PC-3 (cell line): Measurements from ENCODE around the gene SLC10A7. TPM values are rescaled to one million over a fixed set of nuclear protein-coding genes. Genes with fewer than 3 reads are reported as not detected.

Source experiments
- ATAC-seq: fragments of 200-7000 bp; cut with Tn5 transposase; 2 replicates; pipeline ENCODE4 v1.9.1; 2020; ENCODE audit warnings: mild to moderate bottlenecking, moderate library complexity
- BruUV-seq: library from RNA; stranded (reverse); fragments of 400-500 nt; replicated peaks from 2 replicates; lab custom pipeline; 2021; lab: Mats Ljungman, UMichigan
- CTCF ChIA-PET: fragments of 300-600 bp; sonication (Branson Sonifier 250); formaldehyde crosslinking; loops from one replicate; lab custom pipeline; 2022; ENCODE audit warnings: antibody characterized with exemption; lab: Charles Lee
- POLR2A ChIA-PET: fragments of 300-600 bp; sonication (Branson Sonifier 250); formaldehyde crosslinking; loops from one replicate; lab custom pipeline; 2022; ENCODE audit warnings: antibody characterized with exemption; ENCODE audit not compliant: unreplicated experiment; lab: Charles Lee
- DNase-seq: peaks from one replicate; pipeline ENCODE4 v3.0.0-alpha.2; 2015
- H2AFZ ChIP-seq: fragments of 300-600 bp; sonication (generic); 2 replicates; pipeline ENCODE4 v1.6.0; 2016; ENCODE audit warnings: antibody characterized with exemption, low read length
- H3F3A ChIP-seq: fragments of 300-600 bp; sonication (generic); one replicate; pipeline ENCODE4 v1.6.0; 2017; ENCODE audit warnings: antibody characterized with exemption, low read length, control low read depth, mild to moderate bottlenecking; ENCODE audit not compliant: unreplicated experiment
- H3K27ac ChIP-seq: fragments of 300-600 bp; sonication (generic); 2 replicates; pipeline ENCODE4 v1.5.1; 2016; ENCODE audit warnings: mild to moderate bottlenecking, low read length
- H3K27me3 ChIP-seq: fragments of 300-600 bp; sonication (generic); 2 replicates; pipeline ENCODE4 v1.6.1; 2016; ENCODE audit warnings: low read length, mixed read lengths
- H3K36me3 ChIP-seq: fragments of 300-600 bp; sonication (generic); 2 replicates; pipeline ENCODE4 v1.6.1; 2016; ENCODE audit warnings: low read depth, mixed run types, low read length, mixed read lengths
- H3K4me1 ChIP-seq: fragments of 300-600 bp; sonication (generic); 2 replicates; pipeline ENCODE4 v1.5.1; 2016; ENCODE audit warnings: low read length; ENCODE audit not compliant: insufficient read depth
- H3K4me2 ChIP-seq: fragments of 300-600 bp; sonication (generic); 2 replicates; pipeline ENCODE4 v1.6.0; 2016; ENCODE audit warnings: low read length
- H3K4me3 ChIP-seq: fragments of 300-600 bp; sonication (generic); 2 replicates; pipeline ENCODE4 v1.5.1; 2016; ENCODE audit warnings: mild to moderate bottlenecking, low read length, mixed read lengths
- H3K79me2 ChIP-seq: fragments of 300-600 bp; sonication (generic); 2 replicates; pipeline ENCODE4 v1.6.1; 2017; ENCODE audit warnings: low read length, mixed read lengths
- H3K9ac ChIP-seq: fragments of 300-600 bp; sonication (generic); 2 replicates; pipeline ENCODE4 v1.6.0; 2016; ENCODE audit warnings: mild to moderate bottlenecking, low read length
- H3K9me2 ChIP-seq: fragments of 300-600 bp; sonication (generic); replicated peaks from 2 replicates; pipeline ENCODE4 v1.6.1; 2016; ENCODE audit warnings: mixed run types, low read length, mixed read lengths
- H3K9me3 ChIP-seq: fragments of 300-600 bp; sonication (generic); 2 replicates; pipeline ENCODE4 v1.6.1; 2016; ENCODE audit warnings: low read length, mixed read lengths
- H4K20me1 ChIP-seq: fragments of 300-600 bp; sonication (generic); 2 replicates; pipeline ENCODE4 v1.6.1; 2016; ENCODE audit warnings: low read length, mixed read lengths
- CTCF ChIP-seq: fragments of 300-600 bp; sonication (generic); conservative IDR thresholded peaks from 2 replicates; pipeline ENCODE4 v1.5.1; 2017; ENCODE audit warnings: antibody characterized with exemption, low read depth, mild to moderate bottlenecking, low read length
- EZH2 ChIP-seq: fragments of 300-600 bp; sonication (generic); IDR thresholded peaks from one replicate; pipeline ENCODE4 v1.6.1; 2017; ENCODE audit warnings: antibody characterized with exemption, mild to moderate bottlenecking, low read length; ENCODE audit not compliant: unreplicated experiment
- EZH2phosphoT487 ChIP-seq: fragments of 300-600 bp; sonication (generic); IDR thresholded peaks from 2 replicates; pipeline ENCODE4 v1.6.1; 2018; ENCODE audit warnings: mild to moderate bottlenecking, antibody characterized with exemption, low read length, borderline replicate concordance
- intact Hi-C: fragments of 100-400 bp; cut with micrococcal nuclease; formaldehyde crosslinking; loops from 2 replicates; pipeline ENCODE4 v1.9.0; 2023
- microRNA-seq: library from miRNA; unstranded; fragments of <30 nt; microRNA quantifications from one replicate; pipeline ENCODE4 v1.1.0, GENCODE V29; 2020; ENCODE audit not compliant: unreplicated experiment
- total RNA-seq: library from RNA; depleted of rRNA; stranded (reverse); fragments of >200 nt; gene quantifications from 2 replicates; pipeline ENCODE4 v1.2.3, GENCODE V29; 2014; rRNA removed

SLC10A7 gene
- total RNA-seq, 1 experiment from 2014 or later: 9.1 TPM

GRCh38 chr4:146211440-146211839, 310.3 kb downstream of the SLC10A7 start:
- ChIA-PET POLR2A (no interaction called here), CTCF (no interaction called here)
- Histone ChIP-seq H3K36me3 (no peaks in the 10 kb centered on the region), H4K20me1 (no peaks in the 10 kb centered on the region), H3K27ac (no peak overlapping the region), H3K9me2 (no peaks in the 10 kb centered on the region), H3K4me3 (no peak overlapping the region), H3K4me1 (peaks cover 3% of the 10 kb centered on the region; the same call in 1 of the 2 replicates), H3K27me3 (peaks cover 6% of the 10 kb centered on the region; the same call in 1 of the 2 replicates), H3K79me2 (no peaks in the 10 kb centered on the region), H3F3A (no peaks in the 10 kb centered on the region), H3K4me2 (no peak overlapping the region), H2AFZ (no peak overlapping the region), H3K9me3 (no peaks in the 10 kb centered on the region), H3K9ac (no peak overlapping the region)
- DNase-seq: no peak
- no peak for ATAC-seq
- intact Hi-C loops: no loop called here
- no peak for TF ChIP-seq EZH2phosphoT487
- no TSS peak for BruUV-seq

GRCh38 chr4:146210890-146211289, 310.9 kb downstream of the SLC10A7 start:
- ChIA-PET CTCF (no interaction called here), POLR2A (no interaction called here)
- intact Hi-C loops: no loop called here
- H3K4me2 ChIP-seq: no peak overlapping the region
- ATAC-seq: no peak
- H3K36me3 ChIP-seq: no peaks in the 10 kb centered on the region
- DNase-seq: no peak
- BruUV-seq: no TSS peak
- H3F3A ChIP-seq: no peaks in the 10 kb centered on the region
- H2AFZ ChIP-seq: no peak overlapping the region
- H3K9ac ChIP-seq: no peak overlapping the region
- H3K27me3 ChIP-seq: peaks cover 6% of the 10 kb centered on the region; the same call in 1 of the 2 replicates
- H3K79me2 ChIP-seq: no peaks in the 10 kb centered on the region
- H3K27ac ChIP-seq: no peak overlapping the region
- H3K4me3 ChIP-seq: no peak overlapping the region
- TF ChIP-seq EZH2phosphoT487 (no peak), EZH2 (no peak), CTCF (no peak)
- peaks cover 3% of the 10 kb centered on the region; the same call in 1 of the 2 replicates for H3K4me1 ChIP-seq
- no peaks in the 10 kb centered on the region for H4K20me1 ChIP-seq
- no peaks in the 10 kb centered on the region for H3K9me2 ChIP-seq
- H3K9me3 ChIP-seq: no peaks in the 10 kb centered on the region

GRCh38 chr4:146207410-146207809, 314.3 kb downstream of the SLC10A7 start:
- ChIA-PET POLR2A (no interaction called here), CTCF (no interaction called here)
- no peak for ATAC-seq
- no TSS peak for BruUV-seq
- no peaks in the 10 kb centered on the region for H3K79me2 ChIP-seq
- no peak for DNase-seq
- no peaks in the 10 kb centered on the region for H3K9me3 ChIP-seq
- intact Hi-C loops: no loop called here
- peaks cover 6% of the 10 kb centered on the region; the same call in 1 of the 2 replicates for H3K27me3 ChIP-seq
- TF ChIP-seq CTCF (no peak), EZH2phosphoT487 (no peak), EZH2 (no peak)
- no peak overlapping the region for H3K4me2 ChIP-seq
- no peaks in the 10 kb centered on the region for H3K9me2 ChIP-seq
- H3K4me3 ChIP-seq: no peak overlapping the region
- no peak overlapping the region for H2AFZ ChIP-seq
- H3K9ac ChIP-seq: no peak overlapping the region
- no peaks in the 10 kb centered on the region for H3K4me1 ChIP-seq
- no peaks in the 10 kb centered on the region for H3K36me3 ChIP-seq
- H3F3A ChIP-seq: no peaks in the 10 kb centered on the region
- no peak overlapping the region for H3K27ac ChIP-seq
- no peaks in the 10 kb centered on the region for H4K20me1 ChIP-seq

Small RNAs within 50 kb of the gene (microRNA-seq; reads per million reads assigned to microRNA genes)
- not detected for gene MIR7849

Other genes with a start within 250 kb of the SLC10A7 start
- not detected in 2 replicates for gene POU4F2, start 117.0 kb upstream of the SLC10A7 start, total RNA-seq